HCT116 (cell line): ENCODE data around the gene TMEM81.

Experiments
- EZH2 ChIP-seq: fragments of 200-600 bp; sonication (generic); IDR thresholded peaks from 2 replicates; pipeline ENCODE4 v1.6.1; 2017; ENCODE audit warnings: antibody characterized with exemption, mixed run types
- EZH2phosphoT487 ChIP-seq: fragments of 200-600 bp; IDR thresholded peaks from 2 replicates; pipeline ENCODE4 v1.6.1; 2018; ENCODE audit warnings: antibody characterized with exemption, borderline replicate concordance
- JUND ChIP-seq: IDR thresholded peaks from 2 replicates; pipeline ENCODE4 v1.6.1; 2012
- MAX ChIP-seq: IDR thresholded peaks from 2 replicates; pipeline ENCODE4 v1.6.1; 2012
- POLR2A ChIP-seq: IDR thresholded peaks from 2 replicates; pipeline ENCODE4 v1.7.0; 2011; ENCODE audit warnings: borderline replicate concordance; ENCODE audit not compliant: insufficient read depth, insufficient read length; ENCODE audit errors: extremely low read depth
- POLR2AphosphoS5 ChIP-seq: IDR thresholded peaks from 2 replicates; pipeline ENCODE4 v1.6.1; 2011; ENCODE audit warnings: mild to moderate bottlenecking, low read depth, low read length, moderate library complexity
- RAD21 ChIP-seq: IDR thresholded peaks from 2 replicates; pipeline ENCODE4 v1.6.1; 2012; ENCODE audit warnings: low read depth, mild to moderate bottlenecking
- REST ChIP-seq: IDR thresholded peaks from 2 replicates; pipeline ENCODE4 v1.6.1; 2012; ENCODE audit warnings: low read depth
- SRF ChIP-seq: IDR thresholded peaks from 2 replicates; pipeline ENCODE4 v1.6.1; 2012; ENCODE audit warnings: low read depth
- TCF7L2 ChIP-seq: IDR thresholded peaks from 2 replicates; pipeline ENCODE4 v1.7.0; 2011; ENCODE audit warnings: borderline replicate concordance, inconsistent platforms; ENCODE audit not compliant: insufficient read depth, insufficient read length; ENCODE audit errors: extremely low read depth
- YY1 ChIP-seq: IDR thresholded peaks from 2 replicates; pipeline ENCODE4 v1.6.1; 2011; ENCODE audit warnings: low read length, low read depth, moderate library complexity, mild to moderate bottlenecking; ENCODE audit not compliant: insufficient replicate concordance; ENCODE audit errors: extremely low read depth
- ZNF274 ChIP-seq: fragments of 200-500 bp; sonication (Bioruptor generic); IDR thresholded peaks from 2 replicates; pipeline ENCODE4 v1.6.1; 2014; ENCODE audit warnings: mild to moderate bottlenecking, low read depth, low read length, inconsistent platforms
- TF ChIP-seq, protein P1 (sequence below), 3 experiments: fragments of 200-600 bp in 1 of 3; sonication (generic) in 1 of 3; IDR thresholded peaks in 2 of 3; conservative IDR thresholded peaks in 1 of 3; 2 replicates each; pipeline ENCODE4 v1.5.1; 2012 to 2017; ENCODE audit warnings: low read depth in 2 of 3, low read length in 2 of 3, antibody characterized with exemption in 1 of 3, borderline replicate concordance in 1 of 3, control low read depth in 1 of 3, mild to moderate bottlenecking in 1 of 3, mixed read lengths in 1 of 3, mixed run types in 1 of 3, moderate library complexity in 1 of 3; ENCODE audit not compliant: insufficient read depth in 1 of 3

DNA sequence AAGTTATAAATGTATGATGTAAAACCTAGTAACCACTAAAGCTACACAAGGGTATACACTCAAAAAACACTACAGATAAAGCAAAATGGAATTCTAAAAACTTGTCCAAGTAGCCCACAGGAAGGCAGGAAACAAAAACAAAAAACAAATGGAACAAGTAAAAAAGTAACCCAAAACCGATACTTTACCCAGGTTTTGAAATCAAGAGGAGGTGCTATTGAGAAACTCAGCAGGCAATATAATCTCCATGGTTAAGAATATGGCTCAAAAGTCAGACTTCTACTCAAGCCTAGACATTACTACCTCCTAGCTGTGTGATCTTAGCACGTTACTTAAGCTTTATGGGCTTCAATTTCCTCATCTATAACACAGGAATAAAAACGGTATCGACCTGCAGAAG lies 24.2 kb upstream of the TMEM81 start:
- TF ChIP-seq ZNF274 = no peak
- TF ChIP-seq POLR2A = no peak
- TF ChIP-seq YY1 = no peak
- no peak for TF ChIP-seq POLR2AphosphoS5
- TF ChIP-seq, protein P1, sequence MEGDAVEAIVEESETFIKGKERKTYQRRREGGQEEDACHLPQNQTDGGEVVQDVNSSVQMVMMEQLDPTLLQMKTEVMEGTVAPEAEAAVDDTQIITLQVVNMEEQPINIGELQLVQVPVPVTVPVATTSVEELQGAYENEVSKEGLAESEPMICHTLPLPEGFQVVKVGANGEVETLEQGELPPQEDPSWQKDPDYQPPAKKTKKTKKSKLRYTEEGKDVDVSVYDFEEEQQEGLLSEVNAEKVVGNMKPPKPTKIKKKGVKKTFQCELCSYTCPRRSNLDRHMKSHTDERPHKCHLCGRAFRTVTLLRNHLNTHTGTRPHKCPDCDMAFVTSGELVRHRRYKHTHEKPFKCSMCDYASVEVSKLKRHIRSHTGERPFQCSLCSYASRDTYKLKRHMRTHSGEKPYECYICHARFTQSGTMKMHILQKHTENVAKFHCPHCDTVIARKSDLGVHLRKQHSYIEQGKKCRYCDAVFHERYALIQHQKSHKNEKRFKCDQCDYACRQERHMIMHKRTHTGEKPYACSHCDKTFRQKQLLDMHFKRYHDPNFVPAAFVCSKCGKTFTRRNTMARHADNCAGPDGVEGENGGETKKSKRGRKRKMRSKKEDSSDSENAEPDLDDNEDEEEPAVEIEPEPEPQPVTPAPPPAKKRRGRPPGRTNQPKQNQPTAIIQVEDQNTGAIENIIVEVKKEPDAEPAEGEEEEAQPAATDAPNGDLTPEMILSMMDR (IDR thresholded peaks at IDR 0.05 in 2 of 3, conservative IDR thresholded peaks at IDR 0.05 in 1 of 3; ENCODE audit: borderline replicate concordance in 1 of 3, insufficient read depth in 1 of 3, low read depth in 2 of 3, low read length in 2 of 3) = no peak
- TF ChIP-seq MAX = no peak
- no peak for TF ChIP-seq EZH2phosphoT487
- TF ChIP-seq EZH2 = no peak
- TF ChIP-seq TCF7L2 = no peak
- TF ChIP-seq RAD21 = no peak
- no peak for TF ChIP-seq SRF
- TF ChIP-seq JUND = no peak
- TF ChIP-seq REST = no peak
